VCaP (cell line): Measurements from ENCODE around the gene SKA3.
"Not testable (repeated sequence)": the region's sequence is repeated elsewhere in the genome, so short reads cannot be mapped to it uniquely, and the experiment has no call there.

ENCODE experiments used
- H3K27ac ChIP-seq: fragments of 450-650 bp; 2 replicates; pipeline ENCODE4 v1.5.1; 2017
- TF ChIP-seq, protein P1 (sequence below): fragments of 450-650 bp; conservative IDR thresholded peaks from 2 replicates; pipeline ENCODE4 v1.5.1; 2017; ENCODE audit warnings: mild to moderate bottlenecking, moderate library complexity

SKA3 gene

DNA sequence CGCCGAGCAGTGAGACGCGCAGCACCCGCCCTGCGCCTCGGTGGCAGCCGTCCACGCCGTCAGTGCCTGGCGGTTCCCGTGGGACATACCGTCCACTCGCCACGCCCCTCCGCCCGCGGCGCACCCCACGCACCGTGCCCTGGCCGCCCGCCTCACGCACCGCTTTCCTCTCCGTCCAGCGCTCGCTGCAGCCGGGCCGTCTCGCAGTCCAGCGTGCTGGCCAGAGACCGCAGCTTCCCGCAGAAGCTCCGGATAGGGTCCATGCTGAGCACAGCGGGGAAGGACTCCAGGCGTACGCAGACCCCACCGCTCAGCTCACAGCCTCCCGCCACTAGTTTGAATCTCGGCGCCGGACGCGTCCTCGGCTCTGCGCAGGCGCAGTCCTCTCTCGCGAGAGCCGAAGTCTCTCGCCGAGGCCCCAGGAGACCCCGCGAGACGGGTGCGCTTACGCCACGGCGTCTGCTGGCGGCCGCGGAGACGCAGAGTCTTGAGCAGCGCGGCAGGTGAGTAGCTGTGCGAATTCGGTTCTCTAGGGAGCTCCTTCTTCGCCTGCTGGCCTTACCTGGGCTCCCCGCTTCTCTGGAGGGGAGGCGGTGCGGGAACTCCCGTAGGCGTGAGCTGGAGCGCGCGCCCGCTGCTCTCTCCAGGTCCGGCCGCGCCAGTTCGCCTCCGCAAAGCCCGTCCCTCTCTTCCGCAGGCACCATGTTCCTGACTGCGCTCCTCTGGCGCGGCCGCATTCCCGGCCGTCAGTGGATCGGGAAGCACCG lies at the start of gene SKA3, which contains the start of gene MRPL57:
TSS of gene SKA3 (minus strand) at position 338 of the 767 bp plus-strand sequence. CDS start at position 263, 75 bp downstream.
TSS of gene MRPL57 (plus strand) at position 444 of the 767 bp plus-strand sequence. CDS start at position 703, 259 bp downstream.
- peak within 1 kb of the TSS; percentile 97 for H3K27ac ChIP-seq
- TF ChIP-seq, protein P1, sequence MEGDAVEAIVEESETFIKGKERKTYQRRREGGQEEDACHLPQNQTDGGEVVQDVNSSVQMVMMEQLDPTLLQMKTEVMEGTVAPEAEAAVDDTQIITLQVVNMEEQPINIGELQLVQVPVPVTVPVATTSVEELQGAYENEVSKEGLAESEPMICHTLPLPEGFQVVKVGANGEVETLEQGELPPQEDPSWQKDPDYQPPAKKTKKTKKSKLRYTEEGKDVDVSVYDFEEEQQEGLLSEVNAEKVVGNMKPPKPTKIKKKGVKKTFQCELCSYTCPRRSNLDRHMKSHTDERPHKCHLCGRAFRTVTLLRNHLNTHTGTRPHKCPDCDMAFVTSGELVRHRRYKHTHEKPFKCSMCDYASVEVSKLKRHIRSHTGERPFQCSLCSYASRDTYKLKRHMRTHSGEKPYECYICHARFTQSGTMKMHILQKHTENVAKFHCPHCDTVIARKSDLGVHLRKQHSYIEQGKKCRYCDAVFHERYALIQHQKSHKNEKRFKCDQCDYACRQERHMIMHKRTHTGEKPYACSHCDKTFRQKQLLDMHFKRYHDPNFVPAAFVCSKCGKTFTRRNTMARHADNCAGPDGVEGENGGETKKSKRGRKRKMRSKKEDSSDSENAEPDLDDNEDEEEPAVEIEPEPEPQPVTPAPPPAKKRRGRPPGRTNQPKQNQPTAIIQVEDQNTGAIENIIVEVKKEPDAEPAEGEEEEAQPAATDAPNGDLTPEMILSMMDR: no peak

DNA sequence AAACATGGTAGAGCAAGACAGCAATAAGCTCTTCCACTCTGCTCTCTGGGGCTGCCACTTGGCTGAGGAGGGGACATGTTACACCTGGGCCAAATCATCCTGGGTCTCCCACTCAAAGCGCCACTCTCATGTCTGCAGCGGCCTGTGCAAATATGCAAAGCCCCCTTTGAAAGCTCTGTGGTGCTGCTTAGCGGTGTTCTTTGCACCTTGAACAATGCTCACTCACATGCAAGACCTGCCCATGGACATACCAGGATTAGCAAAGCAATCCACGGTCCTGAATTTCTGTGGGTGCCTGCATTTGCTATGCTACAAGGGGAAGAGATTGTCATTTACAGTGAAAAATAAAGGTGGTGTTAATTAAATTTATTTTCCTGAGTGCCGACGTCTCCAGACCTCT lies 48.7 kb upstream of the SKA3 start:
- TF ChIP-seq, protein P1: no peak

DNA sequence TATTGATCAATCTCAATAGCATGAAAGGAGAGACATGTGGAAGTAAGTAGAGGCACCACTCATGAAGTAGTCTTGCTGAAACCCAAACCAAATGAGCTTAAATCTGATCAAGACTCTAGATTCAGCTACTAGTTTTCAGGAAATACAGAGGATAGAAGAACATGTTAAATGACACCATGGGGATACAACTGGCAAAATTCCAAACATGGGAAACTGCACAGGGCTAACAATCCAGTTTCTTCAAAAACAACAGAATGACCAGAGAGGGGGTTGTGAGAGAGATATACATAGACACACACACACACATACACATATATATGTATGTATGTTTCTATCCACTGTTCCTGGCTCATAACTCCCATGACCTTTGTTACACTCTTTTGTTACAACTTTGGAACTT lies 44.9 kb upstream of the SKA3 start:
- no peak overlapping the region for H3K27ac ChIP-seq
- TF ChIP-seq, protein P1: no peak

More for the DNA sequence above, 48.7 kb upstream of the SKA3 start:
- H3K27ac ChIP-seq: no peak overlapping the region

DNA sequence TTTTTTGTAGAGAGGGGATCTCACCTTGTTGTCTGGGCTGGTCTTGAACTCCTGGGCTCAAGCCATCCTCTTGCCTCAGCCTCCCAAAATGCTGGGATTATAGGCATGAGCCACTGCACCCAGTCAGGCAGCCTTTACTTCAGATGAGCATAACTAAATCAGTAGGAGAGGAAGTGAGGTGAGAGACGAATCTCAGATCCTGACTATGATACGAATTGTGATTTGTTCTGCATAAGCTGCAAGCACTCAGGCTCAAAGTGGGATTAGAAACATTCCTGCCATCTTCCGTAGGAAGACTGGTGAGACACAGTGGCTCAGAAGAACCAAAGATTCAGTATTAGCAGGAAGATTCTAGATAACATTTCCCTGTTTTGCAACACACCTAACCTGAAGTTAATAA lies 43.4 kb upstream of the SKA3 start:
- H3K27ac ChIP-seq: not testable (repeated sequence)

DNA sequence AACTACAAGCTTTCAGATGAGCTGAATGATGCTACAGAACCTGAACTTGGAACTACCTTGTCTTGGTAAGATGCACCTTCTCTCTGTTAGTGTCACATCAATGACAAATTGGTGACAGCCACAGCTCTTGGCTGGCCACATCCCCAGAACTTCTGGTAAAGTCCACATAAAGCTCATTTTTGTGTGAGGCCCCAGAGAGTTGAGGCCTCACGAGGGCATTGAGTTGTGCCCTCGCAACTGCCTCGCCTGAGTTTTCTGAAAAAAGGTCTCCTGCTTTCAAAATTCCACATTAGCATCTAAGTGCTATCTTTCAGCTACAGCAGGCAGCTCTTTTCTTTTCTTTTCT lies 42.7 kb upstream of the SKA3 start:
- H3K27ac ChIP-seq: no peak overlapping the region
- TF ChIP-seq, protein P1: no peak

DNA sequence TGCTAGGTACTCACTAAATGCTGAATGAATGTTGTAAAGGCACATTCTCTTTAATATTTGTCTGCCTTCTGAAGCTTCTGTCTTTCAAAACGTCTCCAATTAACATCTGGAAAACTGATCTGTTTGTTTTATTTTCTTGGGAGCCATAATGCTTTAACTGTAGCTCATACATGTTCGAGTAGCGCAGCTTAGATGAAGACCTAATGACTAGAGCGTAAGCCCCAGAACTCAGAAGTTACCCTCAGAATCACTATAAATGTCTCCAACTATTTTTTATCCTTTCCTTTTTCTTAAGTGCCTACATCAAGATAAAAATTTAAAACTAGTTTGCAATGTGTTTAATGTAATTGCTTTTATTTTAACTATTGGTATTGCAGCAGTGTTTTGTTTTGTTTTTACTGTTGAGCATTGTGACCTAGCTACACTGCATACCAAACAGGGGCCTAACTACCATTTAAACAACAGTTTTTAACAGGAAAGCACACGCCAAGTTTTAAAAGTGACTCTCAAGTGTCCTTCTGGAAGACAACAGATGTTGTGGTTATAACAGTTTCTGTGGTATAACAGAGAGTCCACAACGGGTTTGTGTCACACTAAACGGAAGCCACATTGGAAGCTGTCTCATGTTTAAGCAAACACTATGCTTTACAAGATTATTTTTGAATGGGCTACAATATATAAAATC lies 42.1 kb upstream of the SKA3 start:
- TF ChIP-seq, protein P1: no peak
- H3K27ac ChIP-seq: no peak overlapping the region

DNA sequence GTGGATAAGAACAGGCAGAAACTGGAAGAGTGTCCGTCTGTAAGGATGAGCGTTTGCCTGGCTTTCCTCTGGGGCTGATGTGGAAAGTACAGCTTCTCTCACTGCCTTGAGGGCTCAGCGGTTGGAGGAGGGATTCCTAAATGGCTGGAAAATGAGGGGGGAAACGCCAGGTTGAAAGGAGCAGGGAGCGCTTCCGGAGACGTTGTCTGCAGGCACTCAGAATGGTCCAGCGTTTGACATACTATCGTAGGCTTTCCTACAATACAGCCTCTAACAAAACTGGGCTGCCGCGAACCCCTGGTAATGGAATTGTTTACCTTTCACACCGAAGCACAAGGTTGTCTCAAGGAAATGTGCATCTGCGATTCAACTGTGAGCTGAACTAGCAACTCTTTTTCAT lies 40.0 kb upstream of the SKA3 start:
- TF ChIP-seq, protein P1: no peak

DNA sequence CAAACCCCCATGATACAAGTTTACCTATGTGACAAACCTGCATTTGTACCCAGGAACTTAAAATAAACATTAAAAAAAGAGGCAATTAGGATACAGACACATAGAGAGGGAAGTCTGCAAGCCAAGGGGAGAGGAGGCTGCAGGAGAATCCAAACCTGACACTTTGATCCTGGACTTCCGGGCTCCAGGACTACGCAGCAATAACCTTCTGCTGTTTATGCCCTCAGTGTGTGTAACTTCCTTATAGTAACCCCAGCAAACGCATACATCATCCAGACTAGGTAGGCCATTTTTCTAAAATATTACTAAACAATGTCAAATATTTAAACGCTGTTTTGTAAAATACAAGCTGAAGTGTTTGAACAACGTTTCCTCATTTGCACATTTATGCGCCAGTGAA lies 39.1 kb upstream of the SKA3 start:
- H3K27ac ChIP-seq: not testable (repeated sequence)

More for the DNA sequence above, 40.0 kb upstream of the SKA3 start:
- H3K27ac ChIP-seq: no peak overlapping the region
